NCI-H2029 (cell line): ENCODE measurements around the gene TRAF2.
"Not testable (repeated sequence)": the region's sequence is repeated elsewhere in the genome, so short reads cannot be mapped to it uniquely, and the experiment has no call there.

Source experiments
- DNase-seq: peaks from one replicate; lab custom pipeline; 2025; lab: John Stamatoyannopoulos, UW

TRAF2 gene

DNA sequence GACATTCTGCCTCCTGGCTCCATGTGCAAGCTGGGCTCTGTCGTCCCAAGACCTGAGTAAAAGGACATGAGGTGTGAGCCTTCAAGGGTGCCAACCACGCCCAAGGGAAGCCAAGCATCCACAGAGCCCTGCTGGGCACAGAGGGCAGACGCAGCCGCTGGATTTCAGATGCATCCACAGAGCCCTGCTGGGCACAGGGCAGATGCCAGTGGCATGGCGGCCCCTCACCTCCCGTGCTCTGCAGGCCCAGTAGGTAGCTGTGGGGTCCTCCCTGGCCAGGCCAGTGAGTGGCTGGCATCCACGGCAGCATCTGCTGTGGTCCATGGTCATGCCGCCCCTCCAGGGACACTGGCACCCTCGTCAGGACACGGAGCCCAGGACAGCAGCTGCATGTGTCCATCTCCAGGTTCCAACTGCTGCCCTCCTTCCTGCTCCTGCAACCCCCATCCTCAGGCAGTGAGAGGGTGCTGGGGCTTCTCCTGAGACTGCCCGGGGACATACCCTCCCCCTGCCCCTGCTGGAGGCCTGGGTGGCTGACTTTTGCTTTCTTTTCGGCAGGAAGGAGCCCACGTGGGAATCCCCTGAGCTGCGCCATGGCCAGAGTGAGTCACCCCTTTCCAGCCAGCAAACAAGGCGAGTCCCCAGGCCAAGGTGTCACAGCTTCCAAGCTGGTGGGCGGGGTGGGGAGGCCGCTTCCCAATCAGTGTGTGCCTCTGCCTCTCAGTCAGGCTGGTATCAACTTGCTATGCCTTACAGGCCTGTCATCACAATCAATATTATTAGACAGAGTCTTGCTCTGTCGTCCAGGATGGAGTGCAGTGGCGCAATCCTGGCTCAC, 4.0 kb upstream of the TRAF2 start:
- no peak for DNase-seq

DNA sequence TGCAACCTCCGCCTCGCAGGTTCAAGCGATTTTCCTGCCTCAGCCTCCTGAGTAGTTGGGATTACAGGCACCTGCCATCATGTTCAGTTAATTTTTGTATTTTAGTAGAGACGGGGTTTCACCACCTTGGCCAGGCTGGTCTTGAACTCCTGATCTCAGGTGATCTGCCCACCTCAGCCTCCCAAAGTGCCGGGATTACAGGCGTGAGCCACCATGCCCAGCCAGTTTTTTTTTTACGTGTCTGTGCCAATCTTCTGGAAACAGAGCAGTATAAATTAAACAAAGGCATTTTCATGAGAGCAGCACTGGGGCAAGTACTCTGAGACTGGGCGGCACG, 3.4 kb upstream of the TRAF2 start:
- not testable (repeated sequence) for DNase-seq

DNA sequence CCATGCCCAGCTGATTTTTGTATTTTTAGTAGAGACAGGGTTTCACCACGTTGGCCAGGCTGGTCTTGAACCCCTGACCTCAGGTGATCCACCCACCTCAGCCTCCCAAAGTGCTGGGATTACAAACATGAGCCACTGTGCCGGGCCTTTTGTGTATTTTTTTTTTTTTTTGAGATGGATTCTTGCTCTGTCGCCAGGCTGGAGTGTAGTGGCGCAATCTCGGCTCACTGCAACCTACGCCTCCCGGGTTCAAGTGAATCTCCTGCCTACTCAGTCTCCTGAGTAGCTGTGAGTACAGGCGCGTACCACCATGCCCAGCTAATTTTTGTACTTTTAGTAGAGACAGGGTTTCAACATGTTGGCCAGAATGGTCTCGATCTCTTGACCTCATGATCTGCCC, 2.6 kb upstream of the TRAF2 start:
- DNase-seq, result not testable (repeated sequence)

- DNase-seq, result peak; percentile 52
Measured at GRCh38 chr9:136886610-136887597, 588 bp downstream of the TRAF2 start.

DNA sequence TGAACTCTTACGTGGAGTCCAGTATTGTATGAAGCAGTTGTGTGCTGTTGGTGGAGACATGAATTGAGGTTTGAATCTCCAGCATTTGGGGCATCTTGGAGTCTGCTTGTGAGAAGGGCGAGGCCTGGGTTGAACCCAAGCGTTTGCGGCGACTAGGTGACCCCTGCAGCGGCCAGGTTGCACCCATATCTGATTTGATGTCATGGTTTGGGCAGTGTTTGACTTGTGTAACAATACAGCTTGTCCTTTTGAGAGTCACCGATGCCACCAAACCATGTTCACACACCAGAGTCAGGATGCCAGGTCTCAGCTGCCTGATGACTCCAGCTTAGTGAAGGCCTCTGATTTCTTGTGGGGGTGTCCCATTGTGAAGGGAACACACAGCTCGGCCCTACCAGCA, 2.1 kb downstream of the TRAF2 start:
- DNase-seq, result no peak

DNA sequence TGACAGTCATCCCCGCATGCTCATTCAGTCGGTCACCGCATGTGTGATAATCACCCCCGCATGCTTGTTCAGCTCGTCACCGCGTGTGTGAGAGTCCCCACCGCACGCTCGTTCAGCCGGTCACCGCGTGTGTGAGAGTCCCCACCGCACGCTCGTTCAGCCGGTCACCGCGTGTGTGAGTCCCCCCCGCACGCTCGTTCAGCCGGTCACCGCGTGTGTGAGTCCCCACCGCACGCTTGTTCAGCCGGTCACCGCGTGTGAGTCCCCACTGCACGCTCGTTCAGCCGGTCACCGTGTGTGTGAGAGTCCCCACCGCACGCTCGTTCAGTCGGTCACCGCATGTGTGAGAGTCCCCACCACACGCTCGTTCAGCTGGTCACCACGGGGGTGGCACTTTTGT, 3.5 kb downstream of the TRAF2 start:
- DNase-seq, result no peak

DNA sequence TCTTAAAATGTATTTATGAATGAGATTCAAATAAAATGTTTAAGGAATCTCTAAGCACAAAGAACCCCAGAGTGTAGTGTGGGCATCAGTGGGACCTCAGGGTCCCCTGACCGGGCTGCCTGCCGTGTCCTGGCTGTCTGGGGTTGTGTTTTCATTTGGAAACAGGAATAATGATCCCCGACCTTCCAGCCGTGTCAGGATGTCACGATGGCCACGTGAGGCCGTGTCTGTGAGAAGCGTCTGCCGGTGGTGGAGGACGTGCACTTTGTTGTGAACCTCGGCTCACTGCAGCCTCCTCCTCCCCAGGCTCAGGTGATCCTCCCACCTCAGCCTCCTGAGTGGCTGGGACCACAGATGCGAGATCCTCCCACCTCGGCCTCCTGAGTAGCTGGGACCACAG, 4.3 kb downstream of the TRAF2 start:
- DNase-seq, result no peak

DNA sequence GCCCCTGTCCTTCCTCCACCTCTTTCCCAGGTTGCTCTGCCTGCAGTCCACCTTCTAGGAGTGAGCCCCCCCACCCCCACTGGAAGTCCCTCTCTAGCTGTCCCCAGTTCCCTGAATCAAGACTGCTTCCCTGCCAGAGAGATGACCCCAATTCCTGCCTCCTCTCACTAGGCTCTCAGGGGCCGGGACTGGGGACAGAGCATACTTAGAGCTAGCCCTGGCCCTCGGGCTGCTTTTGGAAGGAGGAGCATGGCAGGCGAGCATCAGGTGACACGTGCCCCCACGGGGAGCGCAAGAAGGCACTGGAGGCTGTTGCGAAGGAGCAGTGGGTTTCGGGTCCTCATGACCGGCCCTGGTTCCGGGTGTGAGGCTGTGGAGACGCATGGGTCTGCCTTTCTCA, 9.7 kb downstream of the TRAF2 start:
- DNase-seq, result no peak

DNA sequence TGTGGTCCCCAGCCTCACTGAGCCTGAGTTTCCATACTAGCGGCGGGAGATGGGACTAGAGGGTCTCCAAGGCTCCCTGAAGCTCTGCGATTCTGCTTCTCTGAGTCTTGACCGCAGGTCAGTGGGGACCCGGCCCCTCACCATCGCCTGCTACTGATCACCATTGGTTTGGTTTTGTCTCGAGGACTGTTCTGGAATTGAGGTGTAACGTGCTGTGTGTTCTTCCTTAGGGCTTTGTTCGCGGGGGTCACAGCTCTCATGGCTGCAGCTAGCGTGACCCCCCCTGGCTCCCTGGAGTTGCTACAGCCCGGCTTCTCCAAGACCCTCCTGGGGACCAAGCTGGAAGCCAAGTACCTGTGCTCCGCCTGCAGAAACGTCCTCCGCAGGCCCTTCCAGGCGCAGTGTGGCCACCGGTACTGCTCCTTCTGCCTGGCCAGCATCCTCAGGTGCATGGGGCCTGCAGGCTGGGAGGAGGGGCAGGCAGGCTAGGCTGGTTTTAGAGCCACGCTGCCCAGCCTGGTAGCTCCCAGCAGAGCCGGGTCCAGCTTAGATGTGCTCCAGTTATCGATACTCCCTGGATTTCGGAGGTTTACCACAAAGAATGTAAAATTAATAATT, 12.3 kb downstream of the TRAF2 start:
- no peak for DNase-seq

DNA sequence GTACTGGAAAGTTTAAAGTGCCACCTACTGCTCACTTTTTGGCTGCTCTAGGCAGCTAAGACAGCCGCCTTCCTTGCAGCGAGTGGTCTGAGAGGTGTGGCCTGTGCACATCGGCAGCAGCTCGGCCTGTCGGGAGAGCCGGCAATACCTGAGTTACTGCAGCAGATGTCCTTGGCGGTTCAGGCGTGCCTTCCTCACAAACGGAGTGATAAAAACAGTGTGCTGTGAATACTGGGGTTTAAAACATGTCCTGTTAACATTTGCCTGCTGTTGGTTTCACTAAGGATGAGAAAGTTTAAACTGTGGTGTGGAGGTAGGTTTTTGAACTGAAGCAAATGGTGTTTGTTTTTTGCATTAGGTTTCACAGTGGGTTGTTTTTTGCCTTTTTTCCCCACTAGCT, 12.9 kb downstream of the TRAF2 start:
- DNase-seq, result no peak

GRCh38 chr9:136900556-136900955, 14.2 kb downstream of the TRAF2 start:
- DNase-seq, result no peak

DNA sequence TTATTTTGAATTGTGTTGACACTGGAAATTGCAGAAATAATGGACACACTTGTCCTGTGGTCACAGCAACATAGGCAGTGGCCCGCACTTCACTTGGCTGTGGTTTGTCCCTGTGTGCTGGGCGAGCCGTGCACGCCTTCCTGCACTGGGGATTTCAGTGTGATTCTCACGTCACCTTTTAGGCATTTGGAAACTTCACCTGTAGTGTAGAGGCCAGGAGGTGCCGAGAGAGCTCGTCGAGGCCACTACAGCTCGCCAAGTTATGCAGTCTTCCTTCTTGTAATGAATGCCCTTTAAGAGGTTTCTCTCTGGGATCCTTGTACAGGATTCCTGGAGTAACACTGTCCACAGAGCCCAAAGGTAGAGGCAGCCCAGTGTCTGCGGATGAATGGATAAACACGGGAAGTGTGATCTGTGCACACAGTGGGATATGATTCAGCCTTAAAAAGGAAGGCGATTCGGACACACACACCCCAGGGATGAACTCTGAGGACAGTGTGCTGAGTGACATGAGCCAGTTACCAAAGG, 14.7 kb downstream of the TRAF2 start:
- DNase-seq, result no peak

- DNase-seq, result no peak
Measured at GRCh38 chr9:136901516-136902258, 15.4 kb downstream of the TRAF2 start.

DNA sequence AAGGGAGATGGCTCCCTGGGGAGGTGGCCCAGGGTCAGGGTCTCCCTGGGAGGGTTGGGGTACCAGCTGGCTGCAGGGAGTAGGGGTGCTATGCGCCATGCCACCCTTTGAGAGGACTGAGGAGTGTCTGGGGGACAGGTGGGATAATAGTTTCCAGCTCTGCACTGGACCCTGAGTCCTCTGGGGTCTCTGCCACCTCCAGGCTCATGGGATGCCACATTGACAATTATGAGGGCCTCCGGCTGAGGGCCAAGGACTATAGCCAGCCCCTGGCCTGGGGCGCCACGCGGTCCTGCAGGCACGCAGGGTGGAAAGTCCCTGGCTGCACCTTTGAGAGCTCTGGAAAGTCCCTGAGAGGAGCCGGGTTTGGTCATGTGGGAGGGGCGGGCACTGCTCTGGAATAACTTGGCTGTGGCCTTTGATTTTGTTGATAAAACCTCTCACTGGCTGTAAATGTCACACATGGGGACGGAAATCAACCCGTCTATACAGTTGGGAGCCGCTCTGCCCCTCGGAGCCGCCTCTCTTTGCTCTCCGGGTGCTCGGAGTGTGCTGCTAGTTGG, 16.0 kb downstream of the TRAF2 start:
- DNase-seq, result peak; percentile 24

- DNase-seq, result no peak
Measured at GRCh38 chr9:136903041-136903554, 16.8 kb downstream of the TRAF2 start.

GRCh38 chr9:136906266-136906665, 19.9 kb downstream of the TRAF2 start:
- DNase-seq, result no peak

DNA sequence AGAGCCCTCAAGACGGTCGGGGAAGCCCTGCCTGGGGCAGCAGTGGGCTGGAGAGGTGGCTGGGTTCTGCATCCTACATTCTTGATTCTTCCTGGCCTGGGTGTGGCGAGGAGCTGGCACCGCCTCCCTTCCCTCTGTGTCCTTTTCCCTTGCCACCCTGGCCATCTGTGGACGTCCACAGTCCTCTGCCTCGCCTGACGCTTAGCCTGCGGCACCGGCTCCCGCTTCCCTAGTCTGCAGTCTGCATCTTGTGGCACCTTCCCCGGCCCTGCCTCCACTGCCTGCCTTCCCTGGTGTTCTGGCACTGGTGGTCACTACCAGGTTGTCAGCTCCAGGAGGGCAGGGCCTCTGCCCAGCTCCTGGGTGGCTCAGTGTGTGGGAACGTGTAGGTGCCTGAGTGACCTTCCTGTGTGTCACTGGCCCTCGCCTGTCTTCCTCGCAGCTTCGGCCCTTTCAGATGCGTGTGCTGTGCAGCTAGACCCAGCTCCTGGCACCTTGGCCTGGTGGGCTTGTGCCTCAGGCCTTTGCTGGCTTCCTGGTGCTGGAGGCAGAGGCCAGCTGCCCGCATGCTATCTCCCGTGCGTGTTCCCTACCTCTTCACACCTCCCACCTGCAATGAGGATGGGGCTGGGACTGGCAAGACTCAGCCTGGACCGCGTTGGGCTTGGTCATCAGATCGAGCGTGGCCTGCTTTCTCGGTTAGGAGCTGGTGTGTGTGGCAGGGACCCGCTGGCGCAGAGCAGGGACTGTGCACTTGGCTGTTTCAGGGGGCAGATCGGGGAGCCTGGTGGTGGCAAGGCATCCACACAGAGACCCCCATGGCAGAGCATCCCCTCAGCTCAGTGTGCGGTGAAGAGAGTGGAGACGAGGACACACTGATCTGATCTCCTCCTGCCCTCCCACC, 20.9 kb downstream of the TRAF2 start:
- DNase-seq, result no peak

GRCh38 chr9:136910197-136910900, 24.0 kb downstream of the TRAF2 start:
- no peak for DNase-seq

- no peak for DNase-seq
Measured at GRCh38 chr9:136910901-136911245, 24.6 kb downstream of the TRAF2 start.
